ENCODE measurements around the gene PRPF18. TPM values are rescaled to one million over a fixed set of nuclear protein-coding genes. Genes with fewer than 3 reads are reported as not detected.

Gene PRPF18
- total RNA-seq, 1 donor from 2014 or later = 25.2 TPM

DNA sequence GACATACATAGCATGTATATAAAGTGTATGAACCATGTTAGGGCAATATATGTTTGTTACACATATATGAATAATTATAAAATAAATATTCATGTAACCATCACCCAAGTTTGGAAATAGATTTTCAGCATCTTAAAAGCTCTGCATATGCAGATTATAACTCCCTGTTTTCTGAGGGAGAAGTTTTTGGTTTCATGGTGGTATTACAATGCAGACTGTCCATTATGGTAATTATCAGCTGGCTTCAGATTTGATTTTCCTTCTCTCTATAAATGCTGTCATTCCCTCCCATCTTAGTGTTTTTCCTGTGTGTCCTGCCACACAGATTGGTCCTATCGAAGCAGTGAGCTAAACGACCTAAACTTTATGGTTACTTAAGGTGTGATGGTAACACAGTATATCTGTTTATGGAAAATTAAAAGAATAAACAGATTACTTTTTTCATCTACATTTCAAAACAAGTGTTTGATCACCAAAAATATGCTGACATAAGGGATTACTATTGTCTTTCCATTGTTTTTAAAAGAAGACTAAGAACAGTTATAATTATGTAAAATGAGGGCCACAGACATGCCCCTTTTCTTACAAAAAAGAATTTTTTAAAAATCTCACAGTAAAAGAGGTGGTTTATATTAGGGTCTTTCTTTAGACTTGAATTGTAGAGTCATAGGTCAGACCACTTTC lies 17.7 kb downstream of the PRPF18 start:
- DNase-seq (ENCODE audit: low spot score) = no peak

GRCh38 chr10:13608246-13608853 lies 21.6 kb downstream of the PRPF18 start:
- DNase-seq (ENCODE audit: low spot score) = no peak

- no peak for DNase-seq (ENCODE audit: low spot score)
Measured at GRCh38 chr10:13612654-13613373, 26.0 kb downstream of the PRPF18 start.

DNA sequence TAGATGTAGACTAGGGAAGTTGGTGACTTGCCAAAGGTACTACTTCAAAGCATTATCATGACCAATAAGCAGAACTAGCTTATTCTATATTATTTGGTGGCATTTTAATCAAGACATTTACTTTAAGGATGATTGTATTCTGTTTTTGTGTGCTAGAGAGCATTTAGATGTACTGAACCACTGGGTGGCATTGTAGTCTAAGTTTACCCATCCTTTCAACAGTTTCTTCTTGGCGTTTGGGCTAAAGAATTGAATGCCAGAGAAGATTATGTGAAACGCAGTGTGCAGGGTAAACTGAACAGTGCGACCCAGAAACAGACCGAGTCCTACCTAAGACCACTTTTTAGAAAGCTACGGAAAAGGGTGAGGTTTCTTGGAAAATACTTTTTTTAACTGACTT lies 26.8 kb downstream of the PRPF18 start:
- no peak for DNase-seq (ENCODE audit: low spot score)

GRCh38 chr10:13614530-13615332 lies 28.0 kb downstream of the PRPF18 start:
- DNase-seq (ENCODE audit: low spot score) = no peak

- DNase-seq (ENCODE audit: low spot score) = no peak
Measured at GRCh38 chr10:13615650-13616300, 29.0 kb downstream of the PRPF18 start.

DNA sequence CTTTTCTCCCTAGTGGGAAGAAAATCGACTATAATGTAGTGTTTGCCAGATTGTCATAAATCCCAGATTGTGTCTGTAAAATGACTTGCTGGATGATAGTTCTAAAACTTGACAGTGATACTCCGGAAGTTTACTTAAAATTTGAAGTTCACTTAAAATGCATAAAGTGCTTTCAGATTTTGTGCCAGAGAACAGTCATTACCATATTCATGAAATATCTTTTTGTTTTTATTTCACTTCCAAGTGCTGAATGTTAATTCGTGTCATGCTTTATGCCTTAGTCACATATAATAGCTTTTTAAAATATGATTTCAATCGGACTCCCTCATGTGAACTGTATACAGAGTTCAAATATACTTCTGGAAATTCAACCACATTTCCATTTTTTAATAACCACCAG lies 30.4 kb downstream of the PRPF18 start:
- no peak for DNase-seq (ENCODE audit: low spot score)

- no peak for DNase-seq (ENCODE audit: low spot score)
Measured at GRCh38 chr10:13621931-13622330, 35.2 kb downstream of the PRPF18 start.

DNA sequence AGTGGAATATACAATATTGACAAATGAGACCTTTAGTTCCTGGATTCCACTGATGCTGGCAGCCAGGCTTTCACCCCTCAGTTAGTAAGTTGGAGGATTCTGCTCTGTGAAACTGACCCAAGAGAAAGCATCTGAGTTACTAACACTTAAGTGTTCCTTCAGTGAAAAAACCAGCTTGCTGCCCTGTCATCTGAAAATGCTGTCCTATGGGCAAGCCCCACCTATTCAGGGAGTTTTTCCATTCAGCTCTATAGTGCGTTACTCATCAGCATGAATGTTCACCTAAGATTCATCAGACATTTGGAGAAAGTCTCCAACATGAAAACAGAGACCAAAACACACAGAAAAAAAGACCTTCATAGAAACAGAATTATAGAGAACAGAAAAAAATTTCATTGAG lies 37.9 kb downstream of the PRPF18 start:
- no peak for DNase-seq (ENCODE audit: low spot score)

DNA sequence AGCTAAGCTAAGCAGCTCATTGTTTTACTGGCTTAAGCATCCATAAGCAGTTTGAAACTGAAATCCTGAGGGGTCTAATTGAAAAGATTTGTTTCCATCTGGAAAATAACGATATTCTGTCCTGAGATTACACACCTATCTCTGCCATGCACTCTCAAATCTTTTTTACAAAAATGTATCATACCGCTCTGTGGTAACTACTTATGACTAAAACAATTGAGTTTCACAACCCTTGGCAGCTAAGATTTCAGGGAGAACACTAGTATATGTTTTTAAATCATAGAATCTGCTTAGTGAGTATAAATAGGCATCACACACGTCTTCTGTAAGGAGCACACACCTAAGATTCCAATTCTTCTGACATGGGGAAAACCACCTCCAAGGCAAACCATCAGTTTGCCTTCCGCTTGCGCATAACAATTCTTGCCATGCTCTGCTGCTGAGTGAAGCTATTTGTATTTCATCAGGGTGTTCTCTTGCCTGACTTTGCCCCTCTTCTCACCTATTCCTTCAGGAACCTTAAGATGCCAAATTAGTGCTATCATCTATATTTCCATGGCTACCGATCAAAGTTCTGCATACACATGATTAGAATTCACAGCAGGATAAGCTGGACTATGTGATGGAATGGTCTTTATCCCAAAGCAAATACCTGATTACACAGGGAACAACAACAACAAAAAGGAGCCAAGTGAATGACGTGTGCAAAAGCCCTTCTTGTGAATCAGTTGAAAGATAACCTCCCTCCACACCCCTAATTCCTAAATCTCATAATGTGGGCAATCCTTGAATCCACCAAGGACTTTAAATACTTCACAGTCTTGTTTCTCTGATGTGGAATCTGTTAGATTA lies 40.9 kb downstream of the PRPF18 start:
- DNase-seq (ENCODE audit: low spot score) = no peak

GRCh38 chr10:13628661-13629060 lies 41.9 kb downstream of the PRPF18 start:
- no peak for DNase-seq (ENCODE audit: low spot score)

- no peak for DNase-seq (ENCODE audit: low spot score)
Measured at GRCh38 chr10:13629116-13629515, 42.4 kb downstream of the PRPF18 start.

- no peak for DNase-seq (ENCODE audit: low spot score)
Measured at GRCh38 chr10:13630231-13630630, 43.5 kb downstream of the PRPF18 start.

DNA sequence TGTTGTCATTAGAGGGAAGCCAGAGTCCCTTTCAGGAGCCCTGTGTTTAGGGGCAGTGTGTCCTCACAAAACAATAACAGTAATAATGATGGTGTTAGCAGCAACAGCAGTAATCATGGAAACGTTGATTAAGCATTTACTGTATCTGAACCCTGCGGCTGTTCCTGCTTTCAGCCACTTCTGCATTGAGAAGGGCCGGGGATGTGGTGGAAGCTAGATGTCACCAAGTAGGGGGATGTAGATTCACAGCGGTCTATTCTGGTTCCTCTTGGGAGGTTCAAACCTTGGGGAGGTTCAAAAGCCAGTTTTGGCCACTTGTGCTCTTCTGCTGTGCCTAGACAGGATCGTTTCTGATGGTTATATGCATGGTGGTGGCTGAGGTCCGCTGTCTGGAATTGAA lies 44.8 kb downstream of the PRPF18 start:
- DNase-seq (ENCODE audit: low spot score) = no peak

DNA sequence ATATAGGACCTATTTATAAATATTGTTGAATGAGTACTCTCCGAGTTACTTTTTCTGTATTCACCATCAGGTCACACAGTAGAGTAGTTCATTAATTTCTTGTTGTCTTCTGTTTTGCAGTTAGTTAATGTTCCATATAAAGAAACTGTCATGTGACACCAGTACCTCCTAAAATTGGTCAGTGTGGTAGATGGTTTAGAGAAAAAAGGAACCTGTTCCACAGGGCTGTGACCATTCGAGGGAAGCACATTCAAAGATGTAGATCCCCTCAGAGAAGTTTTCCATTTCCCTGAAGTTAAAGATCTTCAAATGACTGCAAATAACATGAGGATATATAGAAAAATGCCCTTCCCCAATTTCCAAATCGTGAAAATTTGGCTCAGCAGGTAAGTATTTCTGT lies 45.7 kb downstream of the PRPF18 start:
- no peak for DNase-seq (ENCODE audit: low spot score)

DNA sequence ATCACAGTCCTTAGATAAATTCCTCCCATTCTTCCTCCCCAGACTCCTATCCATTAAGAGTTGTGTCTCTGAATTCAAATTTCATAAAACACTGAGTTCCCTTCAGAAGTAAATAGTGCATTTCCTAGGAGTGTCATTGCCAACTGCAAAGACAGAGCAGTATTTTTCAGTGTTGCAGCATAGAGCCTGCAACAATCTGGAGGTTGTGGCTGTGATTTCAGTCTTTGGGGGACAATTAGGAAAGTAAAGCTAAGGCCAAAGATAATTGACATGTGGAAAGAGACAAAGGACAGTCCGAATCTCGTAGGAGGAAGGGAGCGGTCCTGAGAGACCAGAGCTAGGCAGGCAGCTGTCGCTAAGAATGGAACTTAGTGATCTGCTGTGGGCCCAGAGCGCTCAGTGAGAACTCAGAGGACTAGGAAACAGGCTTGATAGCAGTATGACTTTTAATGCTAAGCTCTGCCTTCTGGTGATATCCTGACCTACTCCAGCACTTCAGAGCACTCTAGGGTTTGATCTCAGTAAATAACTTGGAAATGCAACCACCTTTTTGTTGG lies 46.2 kb downstream of the PRPF18 start:
- DNase-seq (ENCODE audit: low spot score) = no peak

DNA sequence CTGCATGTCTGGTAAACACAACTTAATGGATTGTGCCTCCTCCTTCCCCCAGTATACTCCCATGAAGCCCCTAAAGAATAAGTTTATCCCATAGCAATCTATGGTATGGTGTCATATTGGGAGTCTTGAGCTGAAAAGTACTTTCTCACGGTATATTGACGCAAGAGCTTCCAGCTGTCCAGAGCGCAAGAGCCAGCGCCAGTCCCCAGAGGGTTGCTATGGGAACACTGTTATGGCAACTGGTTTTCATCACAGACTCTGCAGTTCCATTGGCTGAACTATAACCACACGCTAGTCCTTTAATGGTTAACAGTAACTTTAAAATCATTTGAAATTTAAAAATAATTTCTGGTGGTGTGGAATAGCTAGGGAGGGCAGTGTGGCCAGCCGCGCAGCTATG lies 46.9 kb downstream of the PRPF18 start:
- DNase-seq (ENCODE audit: low spot score) = no peak

DNA sequence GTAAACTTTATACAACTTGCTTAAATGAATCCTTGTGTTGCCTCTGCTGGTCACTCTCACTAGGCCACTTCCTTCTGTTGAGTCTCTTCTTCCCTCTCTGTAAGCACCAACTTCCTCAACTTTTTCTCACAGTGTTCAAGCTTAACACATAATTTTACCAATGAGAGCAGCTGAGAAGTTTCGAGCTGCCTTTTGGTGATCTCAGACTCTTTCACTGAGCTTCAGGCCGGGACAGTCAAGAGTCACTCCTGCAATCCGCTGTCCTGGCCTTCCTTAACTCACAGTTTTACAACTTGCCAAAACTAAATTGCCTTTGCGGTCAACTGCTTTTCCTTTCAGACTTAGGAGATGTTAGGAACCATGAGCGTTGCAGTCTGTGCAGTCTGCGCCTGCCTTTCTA lies 47.4 kb downstream of the PRPF18 start:
- no peak for DNase-seq (ENCODE audit: low spot score)

- DNase-seq (ENCODE audit: low spot score) = no peak
Measured at GRCh38 chr10:13636776-13637175, 50.0 kb downstream of the PRPF18 start.

- DNase-seq (ENCODE audit: low spot score) = no peak
Measured at GRCh38 chr10:13637303-13637856, 50.6 kb downstream of the PRPF18 start.

Data from ureter (tissue), 1 donor.